Fibroblast of lung (primary cell): ENCODE measurements around the gene CNNM2.

Experiments used
- CTCF ChIP-seq, 2 donors: IDR thresholded peaks in 1 of 2; conservative IDR thresholded peaks in 1 of 2; 1 replicate in 1 of 2; 2 replicates in 1 of 2; pipeline ENCODE4 v1.5.1; 2011 to 2012; ENCODE audit warnings: low read length in 2 of 2, control low read depth in 1 of 2, inconsistent platforms in 1 of 2, low read depth in 1 of 2, mild to moderate bottlenecking in 1 of 2
- EZH2 ChIP-seq: IDR thresholded peaks from 2 replicates; pipeline ENCODE4 v1.5.1; 2012; ENCODE audit warnings: low read length, control low read depth, mild to moderate bottlenecking; ENCODE audit errors: missing control alignments

GRCh38 chr10:102982296-102982695 is 64.2 kb downstream of the CNNM2 start:
- no peak for TF ChIP-seq CTCF (conservative IDR thresholded peaks at IDR 0.05 in 1 of 2, IDR thresholded peaks at IDR 0.05 in 1 of 2; ENCODE audit: low read depth in 1 of 2, low read length in 2 of 2)
- TF ChIP-seq EZH2, result no peak
